Uterus (tissue), 4 donors: Measurements from ENCODE around the gene FOXC2. TPM values are rescaled to one million over a fixed set of nuclear protein-coding genes. Genes with fewer than 3 reads are reported as not detected.

Experiments
- DNase-seq, 2 donors: peaks; one replicate each; pipeline ENCODE4 v3.0.0-alpha.2; 2019 to 2020
- H3K27ac ChIP-seq, 2 donors: fragments of 200-600 bp; sonication (generic); 1 replicate in 1 of 2; 2 replicates in 1 of 2; pipeline ENCODE4 v1.5.1; 2016 to 2018
- H3K27me3 ChIP-seq, 2 donors: fragments of 200-600 bp; sonication (generic); one replicate each; pipeline ENCODE4 v1.5.1; 2018 to 2019; ENCODE audit warnings: control low read depth in 1 of 2
- H3K36me3 ChIP-seq, 2 donors: fragments of 200-600 bp; sonication (generic); one replicate each; pipeline ENCODE4 v1.5.1; 2019; ENCODE audit warnings: control low read depth in 1 of 2
- H3K4me1 ChIP-seq, 2 donors: fragments of 200-600 bp; sonication (generic); one replicate each; pipeline ENCODE4 v1.5.1; 2018 to 2019; ENCODE audit warnings: control low read depth in 1 of 2
- H3K4me3 ChIP-seq, 2 donors: fragments of 200-600 bp; sonication (generic); 1 replicate in 1 of 2; 2 replicates in 1 of 2; pipeline ENCODE4 v1.5.1; 2018 to 2019; ENCODE audit warnings: mild to moderate bottlenecking in 1 of 2
- H3K9me3 ChIP-seq, 2 donors: fragments of 200-600 bp; sonication (generic); one replicate each; pipeline ENCODE4 v1.5.1; 2019; ENCODE audit warnings: control low read depth in 1 of 2
- CTCF ChIP-seq, 4 experiments: fragments of 200-600 bp in 2 of 4; fragments of 450-650 bp in 2 of 4; sonication (generic) in 2 of 4; IDR thresholded peaks; one replicate each; pipeline ENCODE4 v1.5.1; 2016 to 2019; ENCODE audit warnings: antibody characterized with exemption in 4 of 4, mild to moderate bottlenecking in 2 of 4, moderate library complexity in 1 of 4
- POLR2A ChIP-seq, 2 donors: fragments of 450-650 bp; IDR thresholded peaks; one replicate each; pipeline ENCODE4 v1.6.1; 2016; ENCODE audit warnings: antibody characterized with exemption in 2 of 2, mild to moderate bottlenecking in 1 of 2, moderate library complexity in 1 of 2
- intact Hi-C: fragments of 100-400 bp; cut with DNase I; formaldehyde crosslinking; loops from one replicate; pipeline ENCODE4 v1.15.1; 2023; ENCODE audit warnings: low total_unique reads
- total RNA-seq, 4 donors: library from RNA; depleted of rRNA in 3 of 4; stranded (reverse); fragments of >200 nt in 3 of 4; gene quantifications; one replicate each; pipeline versions ENCODE4 v1.1.0 to v1.2.4, GENCODE V29; 2014 to 2023
- donor health status: DM: yes; HTN: yes; CAD: no.

Gene FOXC2
- total RNA-seq, 4 donors from 2014 or later: 0.21 to 2.6 TPM; not detected in 2

- Histone ChIP-seq H3K9me3 (no peaks in the 10 kb centered on the region), H3K27ac (no peak overlapping the region), H3K4me1 (no peaks in the 10 kb centered on the region), H3K4me3 (no peak overlapping the region), H3K36me3 (no peaks in the 10 kb centered on the region), H3K27me3 (no peaks in the 10 kb centered on the region)
- TF ChIP-seq CTCF (IDR thresholded peaks at IDR 0.05) (no peak), POLR2A (IDR thresholded peaks at IDR 0.05) (no peak)
- intact Hi-C loops: no loop called here
- no peak for DNase-seq
These were observed 38.0 kb downstream of the FOXC2 start for GRCh38 chr16:86604436-86605193.

GRCh38 chr16:86605950-86606349, 39.3 kb downstream of the FOXC2 start:
- TF ChIP-seq POLR2A (IDR thresholded peaks at IDR 0.05) (no peak), CTCF (IDR thresholded peaks at IDR 0.05) (no peak)
- no peak overlapping the region for H3K27ac ChIP-seq
- no peaks in the 10 kb centered on the region for H3K36me3 ChIP-seq
- no peaks in the 10 kb centered on the region for H3K9me3 ChIP-seq
- no peaks in the 10 kb centered on the region for H3K27me3 ChIP-seq
- no peak for DNase-seq
- intact Hi-C loops: no loop called here
- peaks cover 0 to 3% of the 10 kb centered on the region in 2 donors for H3K4me1 ChIP-seq
- H3K4me3 ChIP-seq: no peak overlapping the region

GRCh38 chr16:86608301-86608747, 41.7 kb downstream of the FOXC2 start:
- H3K4me1 ChIP-seq: peaks cover 0 to 4% of the 10 kb centered on the region in 2 donors
- no peaks in the 10 kb centered on the region for H3K27me3 ChIP-seq
- no peak overlapping the region for H3K4me3 ChIP-seq
- intact Hi-C loops: no loop called here
- no peaks in the 10 kb centered on the region for H3K9me3 ChIP-seq
- H3K27ac ChIP-seq: no peak overlapping the region
- TF ChIP-seq POLR2A (IDR thresholded peaks at IDR 0.05) (no peak), CTCF (IDR thresholded peaks at IDR 0.05) (no peak)
- DNase-seq: no peak
- H3K36me3 ChIP-seq: no peaks in the 10 kb centered on the region

GRCh38 chr16:86609115-86609514, 42.5 kb downstream of the FOXC2 start:
- Histone ChIP-seq H3K27ac (no peak overlapping the region), H3K4me3 (no peak overlapping the region), H3K36me3 (no peaks in the 10 kb centered on the region), H3K4me1 (peaks cover 0 to 4% of the 10 kb centered on the region in 2 donors), H3K27me3 (no peaks in the 10 kb centered on the region), H3K9me3 (no peaks in the 10 kb centered on the region)
- DNase-seq: no peak
- TF ChIP-seq CTCF (IDR thresholded peaks at IDR 0.05) (no peak), POLR2A (IDR thresholded peaks at IDR 0.05) (no peak)
- intact Hi-C loops: no loop called here

GRCh38 chr16:86609661-86610060, 43.0 kb downstream of the FOXC2 start:
- Histone ChIP-seq H3K27ac (no peak overlapping the region), H3K4me1 (peaks cover 0 to 4% of the 10 kb centered on the region in 2 donors), H3K9me3 (no peaks in the 10 kb centered on the region), H3K4me3 (no peak overlapping the region), H3K36me3 (no peaks in the 10 kb centered on the region), H3K27me3 (no peaks in the 10 kb centered on the region)
- no peak for DNase-seq
- intact Hi-C loops: no loop called here
- TF ChIP-seq CTCF (IDR thresholded peaks at IDR 0.05) (no peak), POLR2A (IDR thresholded peaks at IDR 0.05) (no peak)
